H9 (cell line): ENCODE results near the gene GLIS2. TPM values are rescaled to one million over a fixed set of nuclear protein-coding genes. Genes with fewer than 3 reads are reported as not detected.

Experiments
- DNase-seq: peaks from one replicate; pipeline ENCODE4 v3.0.0-alpha.2; 2017
- H2AFZ ChIP-seq: one replicate; pipeline ENCODE4 v1.6.1; 2013; ENCODE audit warnings: mild to moderate bottlenecking, low read length, control low read depth, moderate library complexity
- H2AK5ac ChIP-seq: 2 replicates; pipeline ENCODE4 v1.6.1; 2013; ENCODE audit warnings: low read length, control low read depth, mixed read lengths; ENCODE audit not compliant: insufficient read length
- H2BK120ac ChIP-seq: one replicate; pipeline ENCODE4 v1.6.1; 2013; ENCODE audit warnings: low read depth, mild to moderate bottlenecking, low read length, control low read depth, inconsistent platforms; ENCODE audit not compliant: poor library complexity, severe bottlenecking
- H2BK12ac ChIP-seq: 2 replicates; pipeline ENCODE4 v1.6.1; 2013; ENCODE audit warnings: low read length, control low read depth, mixed read lengths, low read depth; ENCODE audit not compliant: insufficient read length
- H2BK15ac ChIP-seq: 2 replicates; pipeline ENCODE4 v1.6.1; 2013; ENCODE audit warnings: low read depth, low read length, control low read depth
- H2BK20ac ChIP-seq: one replicate; pipeline ENCODE4 v1.6.1; 2013; ENCODE audit warnings: low read depth, mild to moderate bottlenecking, low read length, control low read depth, inconsistent platforms; ENCODE audit not compliant: poor library complexity, severe bottlenecking
- H2BK5ac ChIP-seq: 2 replicates; pipeline ENCODE4 v1.6.1; 2013; ENCODE audit warnings: low read length, control low read depth, mixed read lengths; ENCODE audit not compliant: insufficient read length
- H3K14ac ChIP-seq: 2 replicates; pipeline ENCODE4 v1.6.1; 2013; ENCODE audit warnings: low read length, control low read depth; ENCODE audit not compliant: insufficient read depth
- H3K18ac ChIP-seq: 2 replicates; pipeline ENCODE4 v1.6.1; 2013; ENCODE audit warnings: low read depth, mild to moderate bottlenecking, mixed read lengths, low read length, control low read depth; ENCODE audit not compliant: insufficient read length
- H3K23ac ChIP-seq: 2 replicates; pipeline ENCODE4 v1.6.1; 2013; ENCODE audit warnings: low read length, control low read depth, mixed read lengths, low read depth; ENCODE audit not compliant: insufficient read length
- H3K23me2 ChIP-seq: 2 replicates; pipeline ENCODE4 v1.6.1; 2013; ENCODE audit warnings: low read depth, mild to moderate bottlenecking, mixed read lengths, low read length, control low read depth; ENCODE audit not compliant: insufficient read length, poor library complexity, severe bottlenecking
- H3K27ac ChIP-seq: 2 replicates; pipeline ENCODE4 v1.5.1; 2013; ENCODE audit warnings: low read length, control low read depth, mixed read lengths, low read depth; ENCODE audit not compliant: insufficient read length
- H3K27me3 ChIP-seq: 2 replicates; pipeline ENCODE4 v1.6.1; 2013; ENCODE audit warnings: low read length, control low read depth, inconsistent platforms; ENCODE audit not compliant: insufficient read depth
- H3K4ac ChIP-seq: 2 replicates; pipeline ENCODE4 v1.6.1; 2013; ENCODE audit warnings: low read depth, mild to moderate bottlenecking, control low read depth, inconsistent platforms, low read length, moderate library complexity
- H3K4me1 ChIP-seq: 2 replicates; pipeline ENCODE4 v1.6.1; 2013; ENCODE audit warnings: low read length, control low read depth, inconsistent platforms; ENCODE audit not compliant: insufficient read depth
- H3K4me2 ChIP-seq: 2 replicates; pipeline ENCODE4 v1.6.1; 2013; ENCODE audit warnings: low read length, control low read depth, mixed read lengths; ENCODE audit not compliant: insufficient read length, insufficient read depth
- H3K56ac ChIP-seq: 2 replicates; pipeline ENCODE4 v1.6.1; 2013; ENCODE audit warnings: low read depth, mild to moderate bottlenecking, mixed read lengths, low read length, control low read depth; ENCODE audit not compliant: insufficient read length
- H3K79me1 ChIP-seq: 2 replicates; pipeline ENCODE4 v1.6.1; 2013; ENCODE audit warnings: low read depth, mild to moderate bottlenecking, moderate library complexity, low read length, control low read depth, inconsistent platforms; ENCODE audit not compliant: insufficient read depth, poor library complexity, severe bottlenecking
- H3K79me2 ChIP-seq: 2 replicates; pipeline ENCODE4 v1.6.1; 2013; ENCODE audit warnings: low read length, control low read depth, inconsistent platforms; ENCODE audit not compliant: insufficient read depth
- H3K9ac ChIP-seq: 2 replicates; pipeline ENCODE4 v1.6.1; 2013; ENCODE audit warnings: low read length, control low read depth, mixed read lengths; ENCODE audit not compliant: insufficient read length; ENCODE audit errors: extremely low read depth
- H3K9me3 ChIP-seq: one replicate; pipeline ENCODE4 v1.6.1; 2013; ENCODE audit warnings: low read depth, low read length, inconsistent platforms; ENCODE audit not compliant: control insufficient read depth
- H3T11ph ChIP-seq: one replicate; pipeline ENCODE4 v1.6.1; 2013; ENCODE audit warnings: mild to moderate bottlenecking, low read length, control low read depth, inconsistent platforms
- H4K20me1 ChIP-seq: one replicate; pipeline ENCODE4 v1.6.1; 2013; ENCODE audit not compliant: control insufficient read depth, insufficient read length, insufficient read depth
- H4K5ac ChIP-seq: 2 replicates; pipeline ENCODE4 v1.6.1; 2013; ENCODE audit warnings: low read depth, mild to moderate bottlenecking, mixed read lengths, low read length, control low read depth; ENCODE audit not compliant: insufficient read length
- H4K8ac ChIP-seq: replicated peaks from 2 replicates; pipeline ENCODE4 v1.6.1; 2013; ENCODE audit warnings: low read length, control low read depth, mixed read lengths, low read depth; ENCODE audit not compliant: insufficient read length
- H4K91ac ChIP-seq: 2 replicates; pipeline ENCODE4 v1.6.1; 2013; ENCODE audit warnings: low read depth, mild to moderate bottlenecking, moderate library complexity, mixed read lengths, low read length, control low read depth; ENCODE audit not compliant: insufficient read length
- H3K27ac Mint-ChIP-seq, 3 experiments: 2 replicates in 2 of 3; 3 replicates in 1 of 3; pipeline ENCODE4 v1.8.0; 2020 to 2021; ENCODE audit warnings: mixed read lengths in 3 of 3, mild to moderate bottlenecking in 1 of 3, moderate library complexity in 1 of 3
- H3K27me3 Mint-ChIP-seq: 2 replicates; pipeline ENCODE4 v1.8.0; 2021; ENCODE audit warnings: low read depth, mild to moderate bottlenecking, moderate library complexity, mixed read lengths
- H3K36me3 Mint-ChIP-seq, 3 experiments: 2 replicates in 2 of 3; 3 replicates in 1 of 3; pipeline ENCODE4 v1.8.0; 2020 to 2021; ENCODE audit warnings: low read depth in 3 of 3, mixed read lengths in 3 of 3; ENCODE audit not compliant: insufficient read depth in 1 of 3
- H3K4me1 Mint-ChIP-seq, 2 experiments: 2 replicates each; pipeline ENCODE4 v1.8.0; 2020; ENCODE audit warnings: mixed read lengths in 2 of 2
- H3K4me3 Mint-ChIP-seq, 2 experiments: 2 replicates in 1 of 2; 3 replicates in 1 of 2; pipeline ENCODE4 v1.8.0; 2020 to 2021; ENCODE audit warnings: mild to moderate bottlenecking in 2 of 2, mixed read lengths in 2 of 2, moderate library complexity in 1 of 2
- H3K9me3 Mint-ChIP-seq, 2 experiments: 2 replicates in 1 of 2; 3 replicates in 1 of 2; pipeline ENCODE4 v1.8.0; 2020; ENCODE audit warnings: mild to moderate bottlenecking in 2 of 2, mixed read lengths in 2 of 2, moderate library complexity in 1 of 2
- WGBS: extraction: QIAGEN DNeasy Blood & Tissue Kit; methylation state at CpG from one replicate; pipeline ENCODE4 v1.1.7; 2013; ENCODE audit warnings: missing lambda C conversion rate, low lambda C conversion rate, mixed read lengths; ENCODE audit not compliant: insufficient read length; ENCODE audit errors: extremely low coverage; 5-methylcytosine and 5-hydroxymethylcytosine counted together
- total RNA-seq: library from RNA; stranded (reverse); gene quantifications from 2 replicates; pipeline ENCODE4 v1.2.1, GENCODE V29; 2021
- TF ChIP-seq, protein P1 (sequence below): fragments of 200-600 bp; sonication (generic); conservative IDR thresholded peaks from 3 replicates; pipeline ENCODE4 v1.8.0; 2021; ENCODE audit warnings: antibody characterized with exemption, mild to moderate bottlenecking

The GLIS2 gene
- total RNA-seq, 1 experiment from 2014 or later = 14.3 TPM

DNA sequence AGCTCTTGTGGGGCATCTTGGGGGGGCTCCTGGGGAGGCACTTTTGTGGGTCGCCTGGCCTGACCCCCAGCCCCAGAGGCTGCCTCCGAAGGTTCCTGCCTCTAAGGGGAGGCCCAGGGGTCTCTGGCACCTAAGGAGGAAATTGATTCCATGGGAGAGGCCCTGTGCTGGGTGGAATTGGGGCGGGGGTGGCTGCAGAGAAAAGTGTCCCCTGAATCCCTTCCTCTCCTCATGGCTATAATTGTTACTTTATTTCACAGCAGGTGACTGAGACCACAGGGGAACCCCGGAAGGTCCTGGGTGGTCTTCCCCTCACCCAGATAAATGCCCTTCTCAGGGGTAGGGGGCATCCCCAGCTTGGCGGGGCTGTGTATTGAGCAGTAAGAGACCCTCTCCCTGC lies 3.1 kb downstream of the GLIS2 start:
- Histone ChIP-seq H2AK5ac (no peak overlapping the region), H3K27ac (no peak overlapping the region), H3K4me1 (0 out of 2 replicates have a peak, but pooled peaks cover 3% of the 10 kb centered on the region), H3K4ac (no peak overlapping the region), H3K79me2 (peaks cover 6% of the 10 kb centered on the region; the same call in 1 of the 2 replicates), H3K79me1 (no peaks in the 10 kb centered on the region), H4K91ac (no peak overlapping the region), H4K8ac (no peak overlapping the region), H3K56ac (no peak overlapping the region), H2BK120ac (no peak overlapping the region), H4K20me1 (peaks cover 3% of the 10 kb centered on the region), H2BK5ac (no peak overlapping the region), H3K18ac (no peak overlapping the region), H2BK12ac (no peak overlapping the region), H3K23ac (no peak overlapping the region), H2BK15ac (no peak overlapping the region), H3K14ac (no peak overlapping the region), H3K9me3 (no peaks in the 10 kb centered on the region), H2BK20ac (no peak overlapping the region), H3K9ac (no peak overlapping the region), H2AFZ (no peak overlapping the region), H3K27me3 (no peaks in the 10 kb centered on the region; the same call in 1 of the 2 replicates), H3T11ph (no peak overlapping the region), H3K4me2 (no peak overlapping the region), H3K23me2 (peaks cover 12% of the 10 kb centered on the region), H4K5ac (no peak overlapping the region)
- no CpG with 5 or more reads among the region's 5 CpGs for WGBS
- TF ChIP-seq, protein P1, sequence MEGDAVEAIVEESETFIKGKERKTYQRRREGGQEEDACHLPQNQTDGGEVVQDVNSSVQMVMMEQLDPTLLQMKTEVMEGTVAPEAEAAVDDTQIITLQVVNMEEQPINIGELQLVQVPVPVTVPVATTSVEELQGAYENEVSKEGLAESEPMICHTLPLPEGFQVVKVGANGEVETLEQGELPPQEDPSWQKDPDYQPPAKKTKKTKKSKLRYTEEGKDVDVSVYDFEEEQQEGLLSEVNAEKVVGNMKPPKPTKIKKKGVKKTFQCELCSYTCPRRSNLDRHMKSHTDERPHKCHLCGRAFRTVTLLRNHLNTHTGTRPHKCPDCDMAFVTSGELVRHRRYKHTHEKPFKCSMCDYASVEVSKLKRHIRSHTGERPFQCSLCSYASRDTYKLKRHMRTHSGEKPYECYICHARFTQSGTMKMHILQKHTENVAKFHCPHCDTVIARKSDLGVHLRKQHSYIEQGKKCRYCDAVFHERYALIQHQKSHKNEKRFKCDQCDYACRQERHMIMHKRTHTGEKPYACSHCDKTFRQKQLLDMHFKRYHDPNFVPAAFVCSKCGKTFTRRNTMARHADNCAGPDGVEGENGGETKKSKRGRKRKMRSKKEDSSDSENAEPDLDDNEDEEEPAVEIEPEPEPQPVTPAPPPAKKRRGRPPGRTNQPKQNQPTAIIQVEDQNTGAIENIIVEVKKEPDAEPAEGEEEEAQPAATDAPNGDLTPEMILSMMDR = no peak
- Mint-ChIP-seq H3K27ac (no peak overlapping the region; a peak in 2 of 7 replicates), H3K27me3 (peaks cover 11% of the 10 kb centered on the region), H3K36me3 (0 out of 7 replicates have a peak, but pooled peaks cover 0 to 2% (median 0%) of the 10 kb centered on the region in 3 experiments), H3K4me3 (no peak overlapping the region; a peak in 1 of 5 replicates), H3K9me3 (peaks cover 0 to 3% of the 10 kb centered on the region in 2 experiments; a peak in 1 of 5 replicates), H3K4me1 (peaks cover 7 to 39% of the 10 kb centered on the region in 2 experiments)
- DNase-seq = no peak
